Measurements from ENCODE around the gene LDLRAP1.
A peak's percentile ranks its signal among the peaks of the same experiment; 100 is the strongest.

LDLRAP1 gene, protein sequence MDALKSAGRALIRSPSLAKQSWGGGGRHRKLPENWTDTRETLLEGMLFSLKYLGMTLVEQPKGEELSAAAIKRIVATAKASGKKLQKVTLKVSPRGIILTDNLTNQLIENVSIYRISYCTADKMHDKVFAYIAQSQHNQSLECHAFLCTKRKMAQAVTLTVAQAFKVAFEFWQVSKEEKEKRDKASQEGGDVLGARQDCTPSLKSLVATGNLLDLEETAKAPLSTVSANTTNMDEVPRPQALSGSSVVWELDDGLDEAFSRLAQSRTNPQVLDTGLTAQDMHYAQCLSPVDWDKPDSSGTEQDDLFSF

DNA sequence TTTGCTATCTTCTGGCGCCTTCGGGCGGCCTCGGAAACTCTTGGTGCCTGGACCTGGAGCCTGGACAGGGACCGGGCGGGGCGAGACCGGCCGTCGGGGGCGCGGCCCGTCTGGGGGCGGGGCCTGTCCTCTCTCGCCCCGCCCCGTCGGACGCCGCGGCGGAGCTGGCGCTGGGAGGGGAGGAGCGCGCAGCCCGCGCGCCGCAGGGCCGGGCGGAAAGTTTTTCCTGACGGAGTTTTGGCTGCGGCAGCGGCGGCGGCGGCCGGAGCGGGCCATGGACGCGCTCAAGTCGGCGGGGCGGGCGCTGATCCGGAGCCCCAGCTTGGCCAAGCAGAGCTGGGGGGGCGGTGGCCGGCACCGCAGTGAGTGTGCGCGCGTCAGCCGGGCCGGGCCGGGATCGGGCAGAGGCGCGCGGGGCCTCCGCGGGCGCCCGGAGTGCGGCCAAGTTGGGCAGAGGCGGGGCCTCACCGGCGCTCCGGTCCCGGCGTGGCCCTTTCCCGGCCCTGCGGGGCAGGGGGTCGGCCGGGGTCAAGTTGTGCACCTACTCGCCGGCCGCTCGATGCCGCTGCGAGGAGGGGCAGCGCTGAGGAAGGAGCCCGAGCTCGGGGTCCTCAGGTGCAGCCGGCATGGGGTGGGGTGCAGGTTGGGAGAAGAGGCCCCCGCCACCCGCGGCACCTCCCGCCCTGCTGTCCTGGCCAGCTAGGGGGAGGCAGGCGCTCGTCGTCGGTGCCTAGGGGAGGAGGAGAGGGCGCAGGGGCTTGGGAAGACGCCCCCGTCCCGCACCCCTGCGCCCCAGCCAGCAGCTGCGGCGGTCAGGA is at the start of gene LDLRAP1:
Gene LDLRAP1, plus strand, starts transcription at position 182 of the 818 bp plus-strand sequence. Its CDS starts 93 bp downstream, at position 275.
- Histone ChIP-seq H3K4me1 (ENCODE audit: control insufficient read depth in 5 of 5, insufficient read depth in 5 of 5, low read length in 5 of 5) (peaks cover 2 to 26% (median 24%) of the 10 kb centered on the region in 5 donors), H3K27ac (ENCODE audit: low read depth, low read length) (peak within 1 kb of the TSS; percentile 23), H3K9ac (ENCODE audit: low read length in 5 of 5) (peak within 1 kb of the TSS; percentile 38 to 83 (median 80)), H3K4me3 (ENCODE audit: low read depth in 1 of 5, low read length in 5 of 5) (peak within 1 kb of the TSS; percentile 68 to 91 (median 78)), H3K36me3 (ENCODE audit: control insufficient read depth in 5 of 5, insufficient read depth in 5 of 5, low read length in 5 of 5) (no peaks in the 10 kb centered on the region), H3K9me3 (ENCODE audit: control insufficient read depth in 5 of 5, low read length in 5 of 5) (no peaks in the 10 kb centered on the region), H3K27me3 (ENCODE audit: control insufficient read depth in 5 of 5, insufficient read depth in 4 of 5, low read length in 5 of 5) (no peaks in the 10 kb centered on the region)

DNA sequence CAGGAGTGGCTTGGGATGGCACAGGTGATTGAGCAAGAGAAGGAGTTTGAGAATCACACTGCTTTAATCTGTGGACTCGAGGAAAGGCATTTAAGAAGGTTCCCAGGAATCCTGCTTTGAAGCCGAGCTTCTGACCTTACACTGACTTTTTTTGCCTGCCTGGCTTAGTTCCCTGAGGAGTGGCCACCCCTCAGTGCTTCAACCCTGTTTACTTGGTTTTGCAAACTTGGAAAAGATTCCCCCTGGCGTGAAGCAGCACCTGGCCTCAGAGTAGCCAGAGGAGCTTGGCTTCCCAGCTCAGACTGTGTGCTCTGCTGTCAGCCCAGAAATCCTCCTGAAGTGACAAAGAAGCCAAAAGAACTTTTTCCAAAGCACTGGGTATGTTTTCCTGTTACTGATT is 48.5 kb upstream of the LDLRAP1 start:
- Histone ChIP-seq H3K4me3 (ENCODE audit: low read depth in 1 of 5, low read length in 5 of 5) (no peak overlapping the region), H3K9me3 (ENCODE audit: control insufficient read depth in 5 of 5, low read length in 5 of 5) (no peaks in the 10 kb centered on the region), H3K27ac (ENCODE audit: low read depth, low read length) (no peak overlapping the region), H3K4me1 (ENCODE audit: control insufficient read depth in 5 of 5, insufficient read depth in 5 of 5, low read length in 5 of 5) (no peaks in the 10 kb centered on the region), H3K9ac (ENCODE audit: low read length in 5 of 5) (no peak overlapping the region), H3K36me3 (ENCODE audit: control insufficient read depth in 5 of 5, insufficient read depth in 5 of 5, low read length in 5 of 5) (peaks cover 23 to 73% (median 55%) of the 10 kb centered on the region in 5 donors), H3K27me3 (ENCODE audit: control insufficient read depth in 5 of 5, insufficient read depth in 4 of 5, low read length in 5 of 5) (no peaks in the 10 kb centered on the region)

DNA sequence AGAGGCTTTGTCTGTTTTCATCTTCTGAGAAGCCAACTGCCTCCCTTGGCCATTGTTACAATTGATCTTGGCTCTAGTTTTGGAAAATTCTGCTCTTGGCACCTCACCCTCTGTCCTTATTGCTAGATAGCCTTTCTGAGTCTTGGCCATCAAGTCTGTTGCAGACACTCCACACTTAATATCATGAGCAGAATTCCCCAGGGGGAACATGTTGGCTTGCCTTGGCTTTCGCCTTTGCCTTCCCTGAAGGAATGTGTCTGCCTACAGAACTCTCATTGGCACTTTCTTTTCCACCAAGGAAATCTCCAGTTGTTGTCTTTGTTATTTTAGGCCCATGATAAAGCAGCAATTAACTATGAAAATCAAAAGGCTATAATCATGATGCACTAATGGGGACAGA is 42.7 kb upstream of the LDLRAP1 start:
- no peaks in the 10 kb centered on the region for H3K9me3 ChIP-seq (ENCODE audit: control insufficient read depth in 5 of 5, low read length in 5 of 5)
- no peak overlapping the region for H3K4me3 ChIP-seq (ENCODE audit: low read depth in 1 of 5, low read length in 5 of 5)
- no peaks in the 10 kb centered on the region for H3K27me3 ChIP-seq (ENCODE audit: control insufficient read depth in 5 of 5, insufficient read depth in 4 of 5, low read length in 5 of 5)
- peaks cover 0 to 26% (median 21%) of the 10 kb centered on the region in 5 donors for H3K4me1 ChIP-seq (ENCODE audit: control insufficient read depth in 5 of 5, insufficient read depth in 5 of 5, low read length in 5 of 5)
- H3K36me3 ChIP-seq (ENCODE audit: control insufficient read depth in 5 of 5, insufficient read depth in 5 of 5, low read length in 5 of 5), result peaks cover 6 to 33% (median 25%) of the 10 kb centered on the region in 5 donors
- H3K9ac ChIP-seq (ENCODE audit: low read length in 5 of 5), result no peak overlapping the region
- H3K27ac ChIP-seq (ENCODE audit: low read depth, low read length), result no peak overlapping the region

DNA sequence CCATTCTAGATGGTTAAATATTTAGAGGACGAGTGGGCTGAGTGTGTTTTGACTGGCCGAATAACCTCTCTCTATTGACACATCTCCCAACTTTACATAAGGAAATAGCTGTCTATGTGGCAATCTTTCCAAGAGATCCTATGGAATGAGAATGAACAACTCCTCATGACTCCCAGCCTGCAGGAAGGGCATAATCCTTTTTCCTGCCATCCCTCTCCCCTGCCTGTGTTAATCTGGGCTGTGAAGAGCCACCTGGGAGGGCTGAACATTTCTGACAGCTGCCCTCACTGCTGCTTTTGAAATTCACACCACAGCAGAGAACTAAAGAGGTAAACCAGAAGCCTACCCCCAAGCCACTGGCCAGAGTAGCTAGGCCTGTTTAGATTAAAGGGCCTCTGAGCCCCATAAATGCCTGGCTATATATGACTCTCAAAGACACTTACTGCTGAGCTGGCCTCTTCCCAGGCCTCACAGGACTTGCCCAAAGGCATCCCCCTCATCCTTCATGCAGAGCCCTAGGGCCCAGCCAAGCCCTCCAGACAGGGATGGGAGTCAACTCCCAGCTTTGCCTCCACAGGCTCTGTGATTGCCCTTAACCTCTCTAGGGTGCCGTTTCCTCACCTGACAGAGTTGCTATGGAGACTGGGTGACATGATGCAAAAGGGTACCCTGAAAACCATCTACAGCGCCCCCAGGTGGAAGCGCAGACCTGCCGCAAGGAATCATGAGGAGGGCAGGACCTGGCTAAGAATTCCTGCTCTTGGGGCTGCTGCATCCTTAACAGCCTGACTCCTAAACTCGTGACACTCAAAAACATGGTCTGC is 42.0 kb upstream of the LDLRAP1 start:
- Histone ChIP-seq H3K4me1 (ENCODE audit: control insufficient read depth in 5 of 5, insufficient read depth in 5 of 5, low read length in 5 of 5) (peaks cover 0 to 27% (median 21%) of the 10 kb centered on the region in 5 donors), H3K36me3 (ENCODE audit: control insufficient read depth in 5 of 5, insufficient read depth in 5 of 5, low read length in 5 of 5) (peaks cover 4 to 25% (median 22%) of the 10 kb centered on the region in 5 donors), H3K27me3 (ENCODE audit: control insufficient read depth in 5 of 5, insufficient read depth in 4 of 5, low read length in 5 of 5) (no peaks in the 10 kb centered on the region), H3K27ac (ENCODE audit: low read depth, low read length) (no peak overlapping the region), H3K4me3 (ENCODE audit: low read depth in 1 of 5, low read length in 5 of 5) (no peak overlapping the region), H3K9me3 (ENCODE audit: control insufficient read depth in 5 of 5, low read length in 5 of 5) (no peaks in the 10 kb centered on the region), H3K9ac (ENCODE audit: low read length in 5 of 5) (no peak overlapping the region)

DNA sequence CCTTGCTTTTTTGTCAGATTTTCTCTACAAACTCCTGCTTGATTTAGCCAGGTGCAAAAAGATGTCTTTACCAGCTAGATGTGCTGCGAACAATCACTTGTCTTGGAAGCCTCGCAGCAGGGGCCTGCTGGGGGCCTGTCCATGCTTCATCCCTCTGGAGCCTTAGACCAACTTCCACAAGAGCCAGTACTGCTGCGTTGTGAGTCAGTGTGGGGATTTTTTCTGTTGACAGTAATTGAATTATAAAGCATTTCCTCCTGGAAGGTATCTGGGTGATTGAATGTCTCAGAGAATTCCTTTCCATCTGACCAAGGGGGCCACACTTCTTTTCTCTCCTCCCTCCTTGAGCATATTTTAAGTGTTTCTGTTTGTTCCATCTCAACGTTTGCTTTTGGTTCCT is 40.4 kb upstream of the LDLRAP1 start:
- Histone ChIP-seq H3K4me1 (ENCODE audit: control insufficient read depth in 5 of 5, insufficient read depth in 5 of 5, low read length in 5 of 5) (peaks cover 0 to 27% (median 21%) of the 10 kb centered on the region in 5 donors), H3K27me3 (ENCODE audit: control insufficient read depth in 5 of 5, insufficient read depth in 4 of 5, low read length in 5 of 5) (no peaks in the 10 kb centered on the region), H3K27ac (ENCODE audit: low read depth, low read length) (no peak overlapping the region), H3K4me3 (ENCODE audit: low read depth in 1 of 5, low read length in 5 of 5) (no peak overlapping the region), H3K9ac (ENCODE audit: low read length in 5 of 5) (no peak overlapping the region), H3K36me3 (ENCODE audit: control insufficient read depth in 5 of 5, insufficient read depth in 5 of 5, low read length in 5 of 5) (peaks cover 0 to 14% (median 12%) of the 10 kb centered on the region in 5 donors), H3K9me3 (ENCODE audit: control insufficient read depth in 5 of 5, low read length in 5 of 5) (no peaks in the 10 kb centered on the region)

DNA sequence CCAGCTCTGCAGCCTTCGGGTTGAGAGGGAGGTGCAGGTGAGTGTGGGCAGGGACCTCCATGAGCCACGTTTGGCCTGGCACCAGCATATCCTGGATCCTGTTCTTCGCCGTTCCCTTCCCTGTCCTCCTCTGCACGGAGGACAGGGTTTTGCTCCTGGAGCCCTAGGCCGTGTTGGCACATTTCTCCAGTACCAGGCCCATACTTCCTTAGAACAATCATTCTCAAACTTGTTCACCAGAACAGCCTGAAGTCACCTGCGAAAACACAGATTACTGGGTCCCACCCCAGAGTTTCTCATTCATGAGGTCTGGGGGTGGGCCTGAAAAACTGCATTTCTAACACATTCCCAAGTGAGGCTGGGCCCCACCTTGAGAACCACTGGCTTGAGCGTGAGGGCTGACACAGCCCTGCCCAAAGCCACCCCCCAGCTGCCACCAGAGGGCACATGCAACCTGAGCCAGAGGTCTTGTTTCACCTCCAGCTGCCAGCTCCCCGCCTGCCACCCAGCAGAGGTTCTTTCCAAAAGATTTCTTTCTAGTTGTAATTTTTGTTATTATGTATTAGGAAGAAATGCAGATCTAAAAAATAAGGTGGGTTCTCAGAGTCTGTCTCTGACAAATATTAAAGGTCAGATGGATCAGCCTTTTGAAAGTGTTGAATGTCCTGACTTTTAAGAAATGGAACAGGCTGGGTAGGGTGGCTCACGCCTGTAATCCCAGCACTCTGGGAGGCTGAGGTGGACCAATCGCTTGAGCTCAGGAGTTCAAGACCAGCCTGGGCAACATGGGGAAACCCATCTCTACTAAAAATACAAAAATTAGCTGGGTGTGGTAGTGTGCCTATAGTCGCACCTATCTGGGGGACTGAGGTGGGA is 39.6 kb upstream of the LDLRAP1 start:
- no peak overlapping the region for H3K4me3 ChIP-seq (ENCODE audit: low read depth in 1 of 5, low read length in 5 of 5)
- no peaks in the 10 kb centered on the region for H3K27me3 ChIP-seq (ENCODE audit: control insufficient read depth in 5 of 5, insufficient read depth in 4 of 5, low read length in 5 of 5)
- no peak overlapping the region for H3K9ac ChIP-seq (ENCODE audit: low read length in 5 of 5)
- no peak overlapping the region for H3K27ac ChIP-seq (ENCODE audit: low read depth, low read length)
- H3K9me3 ChIP-seq (ENCODE audit: control insufficient read depth in 5 of 5, low read length in 5 of 5), result no peaks in the 10 kb centered on the region
- H3K4me1 ChIP-seq (ENCODE audit: control insufficient read depth in 5 of 5, insufficient read depth in 5 of 5, low read length in 5 of 5), result peaks cover 0 to 27% (median 21%) of the 10 kb centered on the region in 5 donors
- H3K36me3 ChIP-seq (ENCODE audit: control insufficient read depth in 5 of 5, insufficient read depth in 5 of 5, low read length in 5 of 5), result peaks cover 0 to 9% (median 5%) of the 10 kb centered on the region in 5 donors

DNA sequence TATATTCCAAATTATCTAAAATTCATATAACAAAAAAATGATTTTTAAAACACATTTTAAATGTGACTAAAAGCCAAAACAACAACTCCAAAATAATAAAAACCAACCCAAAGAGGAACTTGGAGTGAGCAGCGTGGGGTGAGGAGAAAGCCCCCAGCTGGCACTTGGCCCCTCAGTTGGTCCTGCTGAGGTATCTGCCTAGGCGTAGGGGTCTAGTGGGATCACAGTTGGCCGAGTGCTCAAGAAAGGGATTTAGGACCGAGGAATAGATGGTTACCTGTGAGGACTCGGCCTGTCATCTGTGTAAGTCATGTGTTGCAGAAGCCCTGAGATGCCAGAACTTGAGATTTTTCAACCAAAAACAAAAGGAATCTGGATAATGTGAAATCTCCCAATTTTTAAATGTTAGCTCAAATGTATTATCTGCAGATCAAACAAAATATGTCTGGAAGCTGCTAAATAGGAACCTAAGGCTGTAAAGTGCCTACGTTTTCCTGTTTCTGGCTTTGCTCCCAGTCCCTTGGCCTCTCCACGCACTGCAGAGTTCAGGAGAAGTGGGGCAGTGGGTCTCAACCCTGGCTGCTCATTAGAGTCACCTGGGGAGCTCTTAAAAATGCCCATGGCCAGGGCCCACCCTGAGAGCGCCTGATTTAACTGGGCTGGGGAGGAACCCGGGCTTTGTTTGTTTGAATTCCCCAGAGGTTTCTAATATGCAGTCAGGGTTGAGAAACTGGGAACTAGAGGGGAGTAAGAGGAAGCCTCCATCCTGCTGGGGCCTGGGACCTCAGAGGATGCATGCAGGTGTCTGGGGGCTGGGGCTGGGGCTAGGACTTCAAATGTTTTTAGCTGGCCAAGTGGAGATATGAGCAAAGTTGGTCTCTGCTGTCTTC is 38.5 kb upstream of the LDLRAP1 start:
- no peaks in the 10 kb centered on the region for H3K9me3 ChIP-seq (ENCODE audit: control insufficient read depth in 5 of 5, low read length in 5 of 5)
- H3K4me3 ChIP-seq (ENCODE audit: low read depth in 1 of 5, low read length in 5 of 5), result no peak overlapping the region
- H3K9ac ChIP-seq (ENCODE audit: low read length in 5 of 5), result peak overlapping the region in 1 of 5 donors; percentile 25
- H3K27ac ChIP-seq (ENCODE audit: low read depth, low read length), result no peak overlapping the region
- peaks cover 0 to 27% (median 21%) of the 10 kb centered on the region in 5 donors for H3K4me1 ChIP-seq (ENCODE audit: control insufficient read depth in 5 of 5, insufficient read depth in 5 of 5, low read length in 5 of 5)
- peaks cover 0 to 5% (median 0%) of the 10 kb centered on the region in 5 donors for H3K36me3 ChIP-seq (ENCODE audit: control insufficient read depth in 5 of 5, insufficient read depth in 5 of 5, low read length in 5 of 5)
- no peaks in the 10 kb centered on the region for H3K27me3 ChIP-seq (ENCODE audit: control insufficient read depth in 5 of 5, insufficient read depth in 4 of 5, low read length in 5 of 5)

DNA sequence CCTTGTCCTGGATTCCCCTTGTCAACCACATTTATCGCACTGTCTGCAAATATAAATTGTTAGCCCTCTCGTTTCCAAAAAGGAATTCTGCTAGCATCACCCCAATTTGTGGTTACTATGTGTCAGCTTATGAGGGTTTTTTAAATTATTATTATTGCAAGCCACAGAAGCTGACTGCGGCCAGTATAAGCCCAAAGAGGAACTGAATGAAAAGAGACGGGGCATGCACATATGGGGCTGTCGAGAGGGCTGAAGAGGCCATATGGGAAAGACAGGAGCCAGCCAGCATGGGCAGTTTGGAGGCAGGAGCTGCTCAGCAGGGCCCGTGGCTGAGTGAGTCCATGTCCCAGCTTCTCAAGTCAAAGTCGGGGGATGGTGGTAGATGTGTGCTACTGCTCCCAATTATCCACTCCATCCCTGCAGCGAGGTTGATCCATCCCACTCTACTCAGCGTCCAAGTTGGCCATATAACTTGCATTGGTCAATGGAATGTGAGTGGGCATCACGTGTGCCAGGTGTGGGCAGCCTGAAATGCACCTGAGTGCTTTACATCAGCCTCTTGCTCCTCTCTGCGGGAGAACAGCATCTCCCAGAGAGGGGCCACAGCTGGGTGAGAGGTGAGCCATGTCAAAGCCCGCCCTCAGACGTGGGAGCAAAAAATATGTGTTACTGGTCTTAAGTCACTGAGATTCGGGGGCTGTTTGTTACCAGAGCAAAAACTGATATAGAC is 37.6 kb upstream of the LDLRAP1 start:
- Histone ChIP-seq H3K9ac (ENCODE audit: low read length in 5 of 5) (peak overlapping the region in 1 of 5 donors; percentile 25), H3K9me3 (ENCODE audit: control insufficient read depth in 5 of 5, low read length in 5 of 5) (no peaks in the 10 kb centered on the region), H3K4me1 (ENCODE audit: control insufficient read depth in 5 of 5, insufficient read depth in 5 of 5, low read length in 5 of 5) (peaks cover 0 to 20% (median 16%) of the 10 kb centered on the region in 5 donors), H3K27ac (ENCODE audit: low read depth, low read length) (no peak overlapping the region), H3K36me3 (ENCODE audit: control insufficient read depth in 5 of 5, insufficient read depth in 5 of 5, low read length in 5 of 5) (peaks cover 0 to 5% (median 0%) of the 10 kb centered on the region in 5 donors), H3K27me3 (ENCODE audit: control insufficient read depth in 5 of 5, insufficient read depth in 4 of 5, low read length in 5 of 5) (no peaks in the 10 kb centered on the region), H3K4me3 (ENCODE audit: low read depth in 1 of 5, low read length in 5 of 5) (no peak overlapping the region)
